Measurements from ENCODE around the gene OR52A5.
A peak's percentile ranks its signal among the peaks of the same experiment; 100 is the strongest.
"Not testable (repeated sequence)": the region's sequence is repeated elsewhere in the genome, so short reads cannot be mapped to it uniquely, and the experiment has no call there.

Gene OR52A5

GRCh38 chr11:5137996-5138395 lies at the start of gene OR52A5:
OR52A5 (minus strand) TSS chr11:5138356; CDS start chr11:5132642, 5,714 bp downstream.
- DNase-seq, result no peak

DNA sequence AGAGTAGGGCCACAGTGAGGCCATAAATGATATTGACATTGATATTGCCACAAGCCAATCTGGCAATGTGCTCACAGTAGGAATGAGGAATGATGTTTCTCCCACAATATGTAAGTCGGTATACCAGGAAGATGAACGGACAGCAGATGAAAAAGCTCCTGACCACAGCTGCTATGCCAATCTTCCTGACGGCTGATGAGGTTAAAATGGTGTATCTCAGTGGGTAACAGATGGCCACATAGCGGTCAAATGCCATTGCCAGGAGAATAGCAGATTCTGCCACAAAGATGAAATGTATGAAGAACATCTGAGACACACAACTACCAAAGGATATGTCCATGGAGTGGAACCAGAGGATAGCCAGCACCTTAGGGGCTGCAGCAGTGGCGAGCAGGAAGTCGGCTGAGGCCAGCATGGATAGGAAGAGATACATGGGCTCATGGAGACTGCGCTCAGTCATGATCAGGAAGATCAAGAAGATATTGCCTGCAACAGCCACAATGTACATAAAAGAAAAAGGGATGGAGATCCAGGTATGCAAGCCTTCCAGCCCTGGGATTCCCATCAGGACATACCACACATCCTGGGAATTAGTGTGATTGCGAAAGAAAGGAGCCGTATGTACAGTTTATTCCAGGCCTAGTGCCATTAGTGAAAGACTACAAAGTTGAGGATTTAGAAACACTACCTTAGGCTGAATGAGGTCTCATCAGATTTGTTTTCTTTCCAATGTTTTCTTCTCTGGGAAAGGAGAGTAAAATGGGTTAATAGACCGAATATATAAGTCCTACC lies 40.1 kb upstream of the OR52A5 start:
- DNase-seq, result no peak

- DNase-seq, result no peak
Measured at GRCh38 chr11:5174934-5175333, 36.8 kb upstream of the OR52A5 start.

DNA sequence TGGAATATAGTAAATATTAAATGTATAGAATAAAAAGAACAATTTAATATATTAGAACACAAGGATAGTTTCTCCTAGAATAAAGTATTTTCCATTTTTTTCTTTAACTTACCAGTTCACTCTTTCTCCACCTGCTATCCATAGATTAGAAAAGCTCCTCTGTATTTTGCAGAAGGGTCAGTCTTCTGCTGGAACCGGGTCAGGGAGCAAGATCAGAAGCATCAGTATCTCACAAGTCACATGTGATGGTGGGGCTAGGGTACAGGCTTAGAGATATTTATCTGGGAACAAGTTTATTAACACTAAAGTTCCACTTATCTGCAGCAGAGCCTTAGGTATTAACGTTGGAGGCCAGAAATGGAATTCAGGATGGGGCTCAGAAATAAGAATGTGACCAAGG lies 33.7 kb upstream of the OR52A5 start:
- DNase-seq, result no peak

- DNase-seq, result not testable (repeated sequence)
Measured at GRCh38 chr11:5165898-5166297, 27.7 kb upstream of the OR52A5 start.

GRCh38 chr11:5164807-5165206 lies 26.7 kb upstream of the OR52A5 start:
- not testable (repeated sequence) for DNase-seq

GRCh38 chr11:5161045-5161444 lies 22.9 kb upstream of the OR52A5 start:
- not testable (repeated sequence) for DNase-seq

DNA sequence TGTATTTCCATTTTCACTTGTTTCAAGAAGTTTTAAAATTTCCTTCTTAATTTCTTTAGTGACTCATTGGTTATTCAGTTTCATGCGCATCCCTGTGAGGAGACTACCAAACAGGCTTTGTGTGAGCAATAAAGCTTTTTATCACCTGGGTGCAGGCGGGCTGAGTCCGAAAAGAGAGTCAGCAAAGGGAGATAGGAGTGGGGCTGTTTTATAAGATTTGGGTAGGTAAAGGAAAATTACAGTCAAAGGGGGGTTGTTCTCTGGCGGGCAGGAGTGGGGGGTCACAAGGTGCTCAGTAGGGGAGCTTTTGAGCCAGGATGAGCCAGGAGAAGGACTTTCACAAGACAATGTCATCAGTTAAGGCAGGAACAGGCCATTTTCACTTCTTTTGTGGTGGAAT lies 22.1 kb upstream of the OR52A5 start:
- not testable (repeated sequence) for DNase-seq

DNA sequence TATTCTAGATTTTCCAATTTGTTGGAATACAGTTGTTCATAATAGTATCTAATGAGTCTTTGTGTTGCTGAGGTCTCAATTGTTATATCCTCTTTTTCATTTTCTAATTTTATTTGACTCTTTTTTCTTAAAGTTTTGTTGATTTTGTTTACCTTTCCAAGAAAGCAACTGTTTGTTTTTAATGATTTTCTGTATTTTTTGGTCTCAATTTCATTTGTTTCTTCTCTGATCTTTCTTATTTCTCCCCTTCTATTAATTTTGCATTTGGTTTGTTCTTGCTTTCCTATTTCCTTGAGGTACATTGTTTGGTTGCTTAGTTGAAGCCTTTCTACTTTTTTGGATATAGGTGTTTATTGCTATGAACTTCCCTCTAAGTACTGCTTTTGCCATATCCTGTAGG lies 21.6 kb upstream of the OR52A5 start:
- no peak for DNase-seq

GRCh38 chr11:5154657-5155056 lies 16.5 kb upstream of the OR52A5 start, which contains the start of gene OR52A1:
OR52A1 (minus strand) TSS chr11:5154757; CDS start chr11:5152369, 2,388 bp downstream.
- no peak for DNase-seq

DNA sequence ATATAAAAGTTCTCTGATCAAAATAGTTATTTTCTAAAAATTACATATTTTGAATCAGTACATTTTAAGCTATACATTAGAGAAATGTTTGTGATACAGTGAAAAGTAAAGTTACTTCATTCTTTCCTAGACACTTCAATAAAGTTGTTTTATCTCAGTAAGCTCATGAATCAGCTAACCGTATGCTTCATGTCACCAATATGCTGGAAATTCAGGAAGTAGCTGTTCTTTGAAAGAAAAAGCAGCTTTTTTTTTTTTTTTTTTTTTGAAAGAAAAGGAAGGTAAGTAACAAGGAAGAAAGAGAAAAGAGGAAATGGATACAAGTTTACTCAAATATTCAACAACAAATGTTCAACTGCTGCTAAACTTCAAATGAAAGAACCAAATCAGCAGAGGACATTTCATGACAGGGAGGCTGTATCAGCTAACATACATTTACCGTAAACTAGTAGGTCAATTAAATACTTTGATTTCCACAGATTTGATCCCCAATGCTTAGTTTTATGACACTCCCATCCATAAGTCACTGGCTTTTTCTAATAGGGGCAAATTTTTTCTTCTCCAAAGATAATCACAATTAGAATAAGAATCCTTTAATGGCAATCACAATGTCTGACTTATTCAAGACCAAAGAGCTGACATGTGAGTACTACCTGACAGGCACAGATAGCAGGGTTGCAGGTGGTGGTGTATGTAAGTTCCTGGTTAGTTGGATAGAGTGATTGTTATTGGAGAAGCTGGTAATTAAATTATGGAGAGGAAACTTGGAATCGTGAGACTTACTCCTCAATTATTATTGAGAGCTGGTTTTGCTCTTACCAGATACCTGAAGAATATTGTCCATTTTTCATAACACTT lies 15.6 kb upstream of the OR52A5 start:
- DNase-seq, result no peak

DNA sequence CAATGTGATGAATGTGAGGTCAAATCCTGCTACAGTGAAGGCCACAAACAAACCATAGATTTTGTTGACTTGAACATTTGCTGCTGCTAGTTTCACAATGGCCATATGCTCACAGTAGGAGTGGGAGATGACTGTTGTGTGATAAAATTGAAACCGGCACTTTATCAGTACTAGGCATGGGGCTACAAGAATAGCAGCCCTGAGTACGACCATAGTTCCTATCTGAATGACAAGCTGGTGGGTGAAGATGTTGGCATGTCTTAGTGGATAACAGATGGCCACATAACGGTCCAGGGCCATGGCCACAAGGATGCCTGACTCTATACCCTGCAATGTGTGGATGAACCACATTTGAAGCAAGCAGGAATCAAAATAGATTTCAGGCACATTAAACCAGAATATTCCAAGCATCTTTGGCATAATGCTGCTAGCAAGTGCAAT lies 13.6 kb upstream of the OR52A5 start:
- no peak for DNase-seq

DNA sequence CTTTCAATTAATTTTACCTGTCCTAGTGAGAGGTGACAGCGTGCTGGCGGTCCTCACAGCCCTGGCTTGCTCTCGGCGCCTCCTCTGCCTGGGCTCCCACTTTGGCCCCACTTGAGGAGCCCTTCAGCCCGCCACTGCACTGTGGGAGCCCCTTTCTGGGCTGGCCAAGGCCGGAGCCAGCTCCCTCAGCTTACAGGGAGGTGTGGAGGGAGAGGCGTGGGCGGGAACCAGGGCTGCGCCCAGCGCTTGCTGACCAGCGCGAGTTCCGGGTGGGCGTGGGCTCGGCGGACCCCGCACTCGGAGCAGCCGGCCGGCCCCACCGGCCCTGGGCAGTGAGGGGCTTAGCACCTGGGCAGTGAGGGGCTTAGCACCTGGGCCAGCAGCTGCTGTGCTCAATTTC lies 6.0 kb upstream of the OR52A5 start:
- not testable (repeated sequence) for DNase-seq

- DNase-seq, result no peak
Measured at GRCh38 chr11:5137014-5137413, 1.1 kb downstream of the OR52A5 start.

GRCh38 chr11:5136261-5136660 lies 1.9 kb downstream of the OR52A5 start:
- DNase-seq, result no peak

DNA sequence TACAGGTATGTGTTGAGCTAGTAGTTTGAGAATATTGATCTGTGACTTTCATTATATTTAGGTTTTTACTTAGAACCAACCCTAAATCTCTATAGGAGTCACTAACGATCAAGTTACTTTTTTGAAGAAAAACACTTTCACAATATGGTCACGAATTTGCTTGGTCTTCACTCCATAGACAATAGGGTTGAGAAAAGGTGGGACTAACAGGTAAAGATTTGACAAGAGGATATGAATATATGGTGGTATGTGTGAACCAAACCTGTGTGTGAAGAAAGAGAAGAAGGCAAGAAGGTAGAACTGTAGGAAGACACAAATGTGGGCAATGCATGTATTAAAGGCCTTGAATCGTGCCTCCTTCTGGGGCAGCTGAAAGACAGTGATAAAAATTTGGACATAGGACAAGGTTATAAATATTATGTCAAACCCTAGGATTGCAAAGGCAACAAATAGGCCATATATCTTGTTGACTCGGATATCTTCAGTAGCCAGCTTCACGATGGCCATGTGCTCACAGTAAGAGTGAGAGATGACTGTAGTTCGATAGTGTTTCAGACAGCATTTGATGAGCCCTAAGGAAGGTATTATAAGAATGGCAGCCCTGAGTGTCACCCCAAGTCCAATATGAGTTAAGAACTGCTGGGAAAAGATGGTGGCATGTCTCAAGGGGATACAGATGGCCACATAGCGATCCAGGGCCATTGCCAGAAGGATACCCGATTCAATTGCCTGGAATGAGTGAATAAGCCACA lies 6.4 kb downstream of the OR52A5 start:
- no peak for DNase-seq

DNA sequence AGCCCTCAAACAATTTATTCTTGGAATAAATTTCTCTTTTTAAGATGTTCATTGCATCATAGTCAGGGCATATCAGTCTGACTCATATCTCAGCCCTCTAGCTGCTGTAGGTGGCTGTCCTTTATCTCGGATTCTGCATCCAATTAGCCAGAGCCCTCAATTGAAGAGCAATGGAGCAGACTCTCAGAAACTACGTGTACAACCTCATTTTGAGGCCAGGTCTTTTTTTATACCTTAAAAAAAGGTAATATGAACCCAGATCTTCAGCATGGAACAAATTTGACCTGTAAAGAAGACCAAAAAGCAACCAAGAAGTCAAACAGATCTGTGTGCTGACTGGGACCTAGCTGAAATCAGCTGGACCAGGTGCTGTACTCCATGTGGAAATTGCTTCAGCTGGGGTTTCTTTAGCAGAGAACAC lies 8.7 kb downstream of the OR52A5 start:
- DNase-seq, result no peak

- no peak for DNase-seq
Measured at GRCh38 chr11:5124891-5125620, 13.1 kb downstream of the OR52A5 start.

DNA sequence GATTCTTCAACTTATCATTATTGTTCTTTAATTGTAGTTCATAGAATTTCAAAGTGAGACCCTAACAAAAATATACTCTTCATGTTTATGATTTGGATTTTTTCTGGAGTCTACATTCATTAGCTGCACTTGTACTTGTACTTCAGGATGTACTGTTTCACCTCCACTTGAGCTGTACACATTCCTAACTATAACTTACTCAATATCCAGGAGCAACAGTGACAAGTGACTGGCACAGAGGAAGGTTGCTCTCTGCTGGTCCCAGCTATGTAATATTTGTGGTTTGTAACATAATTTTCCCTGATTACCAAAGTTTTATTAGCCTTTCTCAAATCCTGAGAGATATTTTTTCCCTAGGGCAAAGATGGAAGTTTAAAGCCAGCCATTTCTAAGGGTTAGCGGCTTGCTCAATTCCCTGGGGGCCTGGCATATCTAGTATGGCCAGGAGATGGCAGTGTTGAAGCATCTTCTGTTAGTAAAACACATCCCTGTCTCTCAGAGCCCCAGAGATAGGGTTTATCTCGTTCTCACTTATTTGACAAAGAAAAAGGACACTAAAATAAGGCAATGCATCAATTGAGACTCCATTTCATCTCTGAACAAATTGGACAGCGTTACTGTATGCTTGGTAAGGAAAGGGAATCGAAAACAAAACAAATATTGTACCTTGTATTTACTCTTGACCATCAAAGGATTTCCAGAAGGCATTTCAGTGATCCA lies 14.2 kb downstream of the OR52A5 start:
- DNase-seq, result peak; percentile 46

DNA sequence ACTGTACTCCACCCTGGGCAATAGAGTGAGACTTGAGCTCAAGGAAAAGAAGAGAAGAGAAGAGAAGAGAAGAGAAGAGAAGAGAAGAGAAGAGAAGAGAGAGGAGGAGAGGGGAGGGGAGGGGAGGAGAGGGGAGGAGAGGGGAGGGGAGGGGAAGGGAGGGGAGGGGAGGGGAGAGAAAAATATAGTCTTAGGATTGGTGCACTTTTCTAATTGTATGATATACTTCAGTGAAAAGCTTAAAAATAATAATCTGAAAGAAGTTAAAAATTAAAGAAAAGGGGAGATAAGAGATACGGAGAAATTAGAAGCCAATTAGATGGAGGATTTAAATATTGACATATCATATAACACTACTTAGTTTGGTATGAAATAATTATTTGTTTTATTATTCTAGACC lies 19.3 kb downstream of the OR52A5 start:
- DNase-seq, result no peak

DNA sequence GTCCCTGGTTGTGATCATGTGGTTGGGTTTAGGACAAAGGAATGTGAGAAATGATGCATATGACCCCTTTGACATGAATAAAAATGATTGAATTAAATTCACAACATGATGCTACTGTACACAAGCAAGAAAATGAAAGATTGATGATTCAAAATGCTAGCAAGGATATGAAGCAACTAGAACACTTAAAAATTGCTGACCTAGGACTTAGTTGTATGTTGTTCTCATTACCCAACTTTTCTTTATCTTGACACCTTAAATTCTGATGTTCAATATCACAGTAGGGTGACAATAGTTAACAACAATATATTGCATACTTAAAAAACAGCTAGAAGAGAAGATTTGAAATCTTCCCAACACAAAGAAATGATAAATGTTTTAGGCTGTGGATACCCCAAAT lies 20.6 kb downstream of the OR52A5 start:
- DNase-seq, result no peak

DNA sequence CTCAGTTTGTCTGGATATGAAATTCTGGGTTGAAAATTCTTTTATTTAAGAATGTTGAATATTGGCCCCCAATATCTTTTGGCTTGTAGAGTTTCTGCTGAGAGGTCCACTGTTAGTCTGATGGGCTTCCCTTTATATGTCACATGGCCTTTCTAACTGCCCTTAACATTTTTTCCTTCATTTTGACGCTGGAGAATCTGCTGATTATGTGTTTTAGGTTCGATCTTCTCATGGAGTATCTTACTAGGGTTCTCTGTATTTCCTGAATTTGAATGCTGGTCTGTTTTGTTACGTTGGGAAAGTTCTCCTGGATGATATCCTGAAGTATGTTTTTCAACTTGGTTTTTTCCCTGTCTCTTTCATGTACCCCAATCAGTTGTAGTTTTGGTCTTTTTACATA lies 22.8 kb downstream of the OR52A5 start:
- DNase-seq, result no peak
